Measurements from ENCODE around the gene PPIF.

- TF ChIP-seq POLR2AphosphoS5 (IDR thresholded peaks at IDR 0.05; ENCODE audit: low read depth, low read length) (no peak), REST (IDR thresholded peaks at IDR 0.05; ENCODE audit: insufficient read depth in 1 of 2, low read depth in 2 of 2, low read length in 2 of 2) (no peak)
Observed at GRCh38 chr10:79319115-79319771, 28.0 kb upstream of the PPIF start.
